Hair follicle dermal papilla cell (primary cell): ENCODE data around the gene GDPD2. TPM values are rescaled to one million over a fixed set of nuclear protein-coding genes. Genes with fewer than 3 reads are reported as not detected.

ENCODE experiments used
- small RNA-seq: library from RNA; depleted of rRNA; stranded (forward); fragments of <200 nt; gene quantifications from one replicate; pipeline ENCODE3, GENCODE V24; 2012
- total RNA-seq: library from RNA; depleted of rRNA; stranded (reverse); fragments of >200 nt; gene quantifications from 2 replicates; pipeline ENCODE4 v1.2.3, GENCODE V29; 2012

GDPD2 gene, protein sequence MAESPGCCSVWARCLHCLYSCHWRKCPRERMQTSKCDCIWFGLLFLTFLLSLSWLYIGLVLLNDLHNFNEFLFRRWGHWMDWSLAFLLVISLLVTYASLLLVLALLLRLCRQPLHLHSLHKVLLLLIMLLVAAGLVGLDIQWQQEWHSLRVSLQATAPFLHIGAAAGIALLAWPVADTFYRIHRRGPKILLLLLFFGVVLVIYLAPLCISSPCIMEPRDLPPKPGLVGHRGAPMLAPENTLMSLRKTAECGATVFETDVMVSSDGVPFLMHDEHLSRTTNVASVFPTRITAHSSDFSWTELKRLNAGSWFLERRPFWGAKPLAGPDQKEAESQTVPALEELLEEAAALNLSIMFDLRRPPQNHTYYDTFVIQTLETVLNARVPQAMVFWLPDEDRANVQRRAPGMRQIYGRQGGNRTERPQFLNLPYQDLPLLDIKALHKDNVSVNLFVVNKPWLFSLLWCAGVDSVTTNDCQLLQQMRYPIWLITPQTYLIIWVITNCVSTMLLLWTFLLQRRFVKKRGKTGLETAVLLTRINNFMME
- total RNA-seq = 0.16 TPM in 1 of 2 replicates, not detected in the other

DNA sequence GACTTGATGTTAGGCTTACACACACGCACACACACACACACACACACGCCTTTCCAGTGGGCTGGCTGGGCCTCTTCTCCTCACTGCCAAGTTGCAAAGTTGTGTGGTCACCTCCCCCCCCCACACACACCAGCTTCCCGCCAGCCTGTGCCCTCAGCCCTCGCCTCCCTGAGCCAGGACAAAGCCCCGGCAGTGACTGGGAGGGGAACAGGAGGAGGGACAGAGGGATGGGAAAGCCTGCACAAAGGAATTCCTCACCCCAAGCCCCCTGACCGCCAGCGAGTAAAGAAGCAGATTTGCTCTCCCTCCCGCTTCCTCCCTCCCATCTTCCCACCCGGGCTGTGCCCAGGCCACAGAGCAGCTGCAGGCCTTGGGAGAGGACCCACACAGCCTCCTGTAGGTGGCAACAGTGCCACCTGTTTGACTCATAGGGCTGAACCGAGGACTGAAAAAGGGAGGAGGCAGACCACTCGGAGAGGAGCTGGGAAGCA lies at the start of gene GDPD2:
Gene GDPD2 (plus strand): TSS at position 464 of the 491 bp plus-strand sequence. CDS start 1,671 bp downstream, outside the sequence.

DNA sequence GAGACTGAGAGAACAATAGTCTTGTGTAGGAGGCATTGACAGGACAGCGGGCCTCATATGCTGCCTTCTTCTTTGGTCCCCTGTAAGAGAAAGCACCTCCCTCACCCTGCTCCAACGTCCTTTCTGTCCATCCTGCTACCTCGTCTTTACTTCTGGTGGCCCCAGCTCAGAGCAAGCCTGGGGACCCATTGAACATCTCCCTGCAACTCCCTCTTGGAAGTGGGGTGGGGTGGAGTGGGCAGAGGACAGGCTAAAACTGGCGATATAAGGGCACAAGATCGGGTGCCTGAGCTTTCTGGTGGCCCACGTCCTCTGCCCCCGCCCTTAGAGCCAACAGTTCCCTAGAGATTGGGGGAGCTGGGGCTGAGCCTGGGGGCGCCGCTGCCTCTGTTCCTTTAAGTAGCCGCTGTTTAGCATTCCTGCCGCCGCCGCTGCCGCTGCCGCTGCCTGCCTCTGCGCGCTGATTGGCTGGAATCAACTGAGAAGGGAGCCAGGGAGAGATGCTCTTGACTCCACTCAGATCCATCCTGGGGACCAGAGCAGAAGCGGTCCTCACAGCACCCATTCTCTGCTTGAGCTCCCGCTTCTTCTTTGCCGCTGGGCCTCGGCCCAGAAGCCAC lies 21.3 kb downstream of the GDPD2 start, which contains the start of gene DLG3:
Gene DLG3 (plus strand): TSS at position 510 of the 620 bp plus-strand sequence. CDS start 367 bp downstream, outside the sequence.

Small RNAs within 50 kb of the gene (small RNA-seq; reads per million reads assigned to genes)
- gene RNU4-81P (not detected), gene RNY4P23 (0.33 reads per million)

Other genes with a start within 250 kb of the GDPD2 start
- gene DGAT2L6, start 245.8 kb upstream of the GDPD2 start, total RNA-seq = not detected in 2 replicates
- gene AWAT1, start 188.7 kb upstream of the GDPD2 start, total RNA-seq = not detected in 2 replicates
- 0.32 TPM in 1 of 2 replicates, not detected in the other for gene P2RY4, start 163.1 kb upstream of the GDPD2 start, total RNA-seq
- gene ARR3, start 155.0 kb upstream of the GDPD2 start, total RNA-seq = not detected in 2 replicates
- not detected in 2 replicates for gene RAB41, start 141.1 kb upstream of the GDPD2 start, total RNA-seq
- 46.4 and 50.6 TPM in 2 replicates for gene PDZD11, start 133.4 kb upstream of the GDPD2 start, total RNA-seq
- 1.5 and 2.3 TPM in 2 replicates for gene KIF4A, start 133.2 kb upstream of the GDPD2 start, total RNA-seq
- gene DLG3, start 21.5 kb downstream of the GDPD2 start, total RNA-seq = 12.0 and 14.4 TPM in 2 replicates